HepG2 (cell line): Measurements from ENCODE around the gene LSM10. TPM values are rescaled to one million over a fixed set of nuclear protein-coding genes. Genes with fewer than 3 reads are reported as not detected.

Source experiments
- HNF1A ChIP-seq, 2 experiments: sonication (generic) in 1 of 2; formaldehyde crosslinking in 1 of 2; IDR thresholded peaks; 2 replicates each; pipeline versions ENCODE4 v1.4.0 to v1.6.1; 2016 to 2020; ENCODE audit warnings: borderline replicate concordance in 1 of 2, low read depth in 1 of 2, mild to moderate bottlenecking in 1 of 2, missing genetic modification reagents in 1 of 2
- HNRNPH1 ChIP-seq: fragments of 200-400 bp; formaldehyde crosslinking; optimal IDR thresholded peaks from 2 replicates; pipeline ENCODE3; 2017; ENCODE audit warnings: mild to moderate bottlenecking, low read depth, low read length
- JUND ChIP-seq: sonication (generic); formaldehyde crosslinking; IDR thresholded peaks from 2 replicates; pipeline ENCODE4 v1.8.0; 2022; ENCODE audit warnings: mild to moderate bottlenecking, missing genetic modification reagents
- NR2F2 ChIP-seq: IDR thresholded peaks from 2 replicates; pipeline ENCODE4 v1.6.1; 2012; ENCODE audit warnings: low read depth, inconsistent platforms, borderline replicate concordance
- PPARG ChIP-seq: conservative IDR thresholded peaks from 2 replicates; pipeline ENCODE4 v1.6.1; 2016; ENCODE audit warnings: missing biosample characterization, missing genetic modification reagents
- ZNF160 ChIP-seq: sonication (generic); formaldehyde crosslinking; IDR thresholded peaks from 2 replicates; pipeline ENCODE4 v1.8.0; 2022; ENCODE audit warnings: mild to moderate bottlenecking, inconsistent platforms, missing genetic modification reagents
- ZNF280B ChIP-seq: sonication (generic); formaldehyde crosslinking; IDR thresholded peaks from 2 replicates; pipeline ENCODE4 v1.5.0; 2020; ENCODE audit warnings: missing genetic modification reagents, mild to moderate bottlenecking, borderline replicate concordance
- ZNF329 ChIP-seq: sonication (generic); formaldehyde crosslinking; IDR thresholded peaks from 2 replicates; pipeline ENCODE4 v1.9.0; 2021; ENCODE audit warnings: low read depth, mild to moderate bottlenecking, missing genetic modification reagents
- ZNF687 ChIP-seq: sonication (generic); formaldehyde crosslinking; IDR thresholded peaks from 2 replicates; pipeline ENCODE4 v1.5.1; 2020; ENCODE audit warnings: mild to moderate bottlenecking, missing genetic modification reagents, moderate library complexity
- polyA plus RNA-seq, 8 experiments: library from polyadenylated mRNA; depleted of rRNA in 3 of 8; stranded (reverse) in 7 of 8; unstranded in 1 of 8; fragments of >200 nt; fragmentation: Illumina TruSeq in 4 of 8; extraction: Trizol in 4 of 8; gene quantifications; 2 replicates each; pipeline versions ENCODE4 v1.2.1 to v1.2.3, GENCODE V29; 2011 to 2016; ENCODE audit warnings: low read depth in 4 of 8, missing spikeins in 1 of 8, mixed read lengths in 1 of 8; ENCODE audit not compliant: insufficient read depth in 1 of 8
- total RNA-seq, 5 experiments: library from RNA; depleted of rRNA; stranded (reverse); fragments of >200 nt; fragmentation: Illumina TruSeq; extraction: Trizol; gene quantifications; 2 replicates each; pipeline ENCODE4 v1.2.3, GENCODE V29; 2016; ENCODE audit warnings: low read depth in 1 of 5

The LSM10 gene
- total and polyA plus RNA-seq, 2 of the 13 experiments (the other 11 are each of a cell fraction or from before 2014, with no cell fraction given): 14.0 to 52.0 TPM

- TF ChIP-seq ZNF687 (CRISPR knock-in tag): no peak
- no peak for TF ChIP-seq ZNF329 (CRISPR knock-in tag)
- no peak for TF ChIP-seq JUND (CRISPR knock-in tag)
- TF ChIP-seq PPARG (CRISPR knock-in tag): no peak
- no peak for TF ChIP-seq ZNF280B
- no peak for TF ChIP-seq HNRNPH1
- no peak for TF ChIP-seq NR2F2
- TF ChIP-seq ZNF160: no peak
- no peak for TF ChIP-seq HNF1A (IDR thresholded peaks at IDR 0.05; ENCODE audit: low read depth)
- no peak for TF ChIP-seq HNF1A (CRISPR knock-in tag; IDR thresholded peaks at IDR 0.05; ENCODE audit: borderline replicate concordance)
Observed at GRCh38 chr1:36382231-36382630, 15.5 kb downstream of the LSM10 start (continued).
